ENCODE results near the gene RIN2. TPM values are rescaled to one million over a fixed set of nuclear protein-coding genes. Genes with fewer than 3 reads are reported as not detected.

RIN2 gene
- total RNA-seq, 1 experiment from 2014 or later = 1.5 TPM

- H3K4me3 ChIP-seq (replicated peaks in 1 of 2; ENCODE audit: low read depth in 1 of 2, low read length in 2 of 2) = no peak overlapping the region
- H3K4me1 ChIP-seq (ENCODE audit: control insufficient read depth in 1 of 2, insufficient read depth in 2 of 2, low read length in 2 of 2) = no peaks in the 10 kb centered on the region
- H2AFZ ChIP-seq (ENCODE audit: low read depth, low read length, poor library complexity, severe bottlenecking) = no peak overlapping the region
- intact Hi-C loops (cut with micrococcal nuclease) = no loop called here
- H3K27me3 ChIP-seq (ENCODE audit: insufficient read depth, low read length) = no peaks in the 10 kb centered on the region; the same call in 1 of the 2 replicates
- H3K4me2 ChIP-seq (ENCODE audit: low read length) = no peak overlapping the region
- no peaks in the 10 kb centered on the region for H3K36me3 ChIP-seq (ENCODE audit: control insufficient read depth in 1 of 2, insufficient read depth in 2 of 2, low read length in 2 of 2)
- POLR2A ChIA-PET = no interaction called here
- no peak for TF ChIP-seq CBX3 (IDR thresholded peaks at IDR 0.05; ENCODE audit: low read depth)
- no peak for TF ChIP-seq ZNF274 (IDR thresholded peaks at IDR 0.05; ENCODE audit: low read depth, low read length)
- TF ChIP-seq SRF (IDR thresholded peaks at IDR 0.05; ENCODE audit: low read depth) = no peak
- no peak for TF ChIP-seq POLR2AphosphoS5 (IDR thresholded peaks at IDR 0.05; ENCODE audit: low read depth, low read length)
- TF ChIP-seq EGR1 (IDR thresholded peaks at IDR 0.05; ENCODE audit: low read depth) = no peak
- no peak for TF ChIP-seq SP1 (IDR thresholded peaks at IDR 0.05; ENCODE audit: low read depth)
- no peak for TF ChIP-seq SIN3A (IDR thresholded peaks at IDR 0.05; ENCODE audit: low read depth)
- TF ChIP-seq, protein P1, sequence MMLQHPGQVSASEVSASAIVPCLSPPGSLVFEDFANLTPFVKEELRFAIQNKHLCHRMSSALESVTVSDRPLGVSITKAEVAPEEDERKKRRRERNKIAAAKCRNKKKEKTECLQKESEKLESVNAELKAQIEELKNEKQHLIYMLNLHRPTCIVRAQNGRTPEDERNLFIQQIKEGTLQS (IDR thresholded peaks at IDR 0.05) = no peak
- no peak for TF ChIP-seq REST (IDR thresholded peaks at IDR 0.05; ENCODE audit: low read depth)
- H3K9me2 ChIP-seq (ENCODE audit: insufficient read depth) = no peaks in the 10 kb centered on the region
- RAD21 ChIA-PET (ENCODE audit: low non-redundant PET in 1 of 2, low total read pairs in 2 of 2, uncharacterized antibody in 2 of 2, unreplicated experiment in 2 of 2) = interaction anchor here in 1 of 2 experiments (0.6 kb wide), 1 partner anchor 308 kb away, joined by 3 read pairs; no protein-coding TSS in a partner anchor
- BruUV-seq (replicated peaks) = no TSS peak
- no peaks in the 10 kb centered on the region for H3K9me3 ChIP-seq (ENCODE audit: control insufficient read depth in 1 of 2, insufficient read depth in 1 of 2, low read depth in 1 of 2, low read length in 2 of 2)
- no peak overlapping the region for H3K9ac ChIP-seq (ENCODE audit: low read length)
- ATAC-seq (no peak), DNase-seq (ENCODE audit: low read depth, low spot score) (no peak)
- H4K20me1 ChIP-seq (ENCODE audit: insufficient read depth) = no peaks in the 10 kb centered on the region
- no peaks in the 10 kb centered on the region for H3K79me2 ChIP-seq (ENCODE audit: insufficient read depth, low read length)
- CTCF ChIA-PET = no interaction called here
- H3K27ac ChIP-seq (ENCODE audit: low read depth, low read length) = no peak overlapping the region
Measured at GRCh38 chr20:19745106-19745505, 13.0 kb upstream of the RIN2 start.

Measured in HCT116 (cell line).